ENCODE data around the gene DCLK1. TPM values are rescaled to one million over a fixed set of nuclear protein-coding genes. Genes with fewer than 3 reads are reported as not detected.

The DCLK1 gene
- total and polyA plus RNA-seq, 10 of the 15 experiments (the other 5 are each of a cell fraction or from before 2014, with no cell fraction given), result not detected

DNA sequence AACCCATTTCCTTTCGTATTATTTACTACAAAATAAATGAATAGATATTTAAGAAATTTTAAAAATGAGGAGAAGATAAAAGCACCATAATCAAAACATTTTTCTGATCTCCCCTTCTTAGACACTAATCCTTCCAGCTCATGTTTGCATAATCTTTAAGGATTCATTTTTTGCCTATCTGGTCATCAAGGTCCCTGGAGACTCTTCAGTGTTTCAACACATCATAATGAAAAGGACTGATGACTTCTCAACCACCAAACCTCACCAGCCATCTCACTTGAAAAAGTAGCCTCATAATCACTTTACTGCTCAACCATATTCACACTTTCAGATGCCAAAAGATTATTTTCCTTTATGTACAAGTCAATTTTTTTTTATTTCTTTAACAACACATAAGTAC, 80.1 kb downstream of the DCLK1 start (continued):
- TF ChIP-seq, protein P1, sequence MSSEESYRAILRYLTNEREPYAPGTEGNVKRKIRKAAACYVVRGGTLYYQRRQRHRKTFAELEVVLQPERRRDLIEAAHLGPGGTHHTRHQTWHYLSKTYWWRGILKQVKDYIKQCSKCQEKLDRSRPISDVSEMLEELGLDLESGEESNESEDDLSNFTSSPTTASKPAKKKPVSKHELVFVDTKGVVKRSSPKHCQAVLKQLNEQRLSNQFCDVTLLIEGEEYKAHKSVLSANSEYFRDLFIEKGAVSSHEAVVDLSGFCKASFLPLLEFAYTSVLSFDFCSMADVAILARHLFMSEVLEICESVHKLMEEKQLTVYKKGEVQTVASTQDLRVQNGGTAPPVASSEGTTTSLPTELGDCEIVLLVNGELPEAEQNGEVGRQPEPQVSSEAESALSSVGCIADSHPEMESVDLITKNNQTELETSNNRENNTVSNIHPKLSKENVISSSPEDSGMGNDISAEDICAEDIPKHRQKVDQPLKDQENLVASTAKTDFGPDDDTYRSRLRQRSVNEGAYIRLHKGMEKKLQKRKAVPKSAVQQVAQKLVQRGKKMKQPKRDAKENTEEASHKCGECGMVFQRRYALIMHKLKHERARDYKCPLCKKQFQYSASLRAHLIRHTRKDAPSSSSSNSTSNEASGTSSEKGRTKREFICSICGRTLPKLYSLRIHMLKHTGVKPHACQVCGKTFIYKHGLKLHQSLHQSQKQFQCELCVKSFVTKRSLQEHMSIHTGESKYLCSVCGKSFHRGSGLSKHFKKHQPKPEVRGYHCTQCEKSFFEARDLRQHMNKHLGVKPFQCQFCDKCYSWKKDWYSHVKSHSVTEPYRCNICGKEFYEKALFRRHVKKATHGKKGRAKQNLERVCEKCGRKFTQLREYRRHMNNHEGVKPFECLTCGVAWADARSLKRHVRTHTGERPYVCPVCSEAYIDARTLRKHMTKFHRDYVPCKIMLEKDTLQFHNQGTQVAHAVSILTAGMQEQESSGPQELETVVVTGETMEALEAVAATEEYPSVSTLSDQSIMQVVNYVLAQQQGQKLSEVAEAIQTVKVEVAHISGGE (CRISPR knock-in tag; IDR thresholded peaks at IDR 0.05), result no peak
- TF ChIP-seq SIX5 (IDR thresholded peaks at IDR 0.05; ENCODE audit: low read depth, low read length, severe bottlenecking), result no peak
- TF ChIP-seq REST (IDR thresholded peaks at IDR 0.05; ENCODE audit: low read depth, low read length), result no peak
- TF ChIP-seq CBX5 (IDR thresholded peaks at IDR 0.05; ENCODE audit: low read depth), result no peak
- TF ChIP-seq USF1 (IDR thresholded peaks at IDR 0.05; ENCODE audit: borderline replicate concordance, extremely low read length, insufficient read depth, low read depth, low read length), result no peak
- TF ChIP-seq PML (IDR thresholded peaks at IDR 0.05; ENCODE audit: low read length), result no peak
